Stomach (tissue), 9 donors: Measurements from ENCODE around the gene EML3. TPM values are rescaled to one million over a fixed set of nuclear protein-coding genes. Genes with fewer than 3 reads are reported as not detected.

ENCODE experiments used
- DNase-seq, 2 donors: peaks; one replicate each; pipeline versions ENCODE4 v3.0.0 to v3.0.0-alpha.2; 2013 to 2019
- H3K27ac ChIP-seq, 5 donors: fragments of 200-600 bp in 4 of 5; sonication (generic) in 4 of 5; one replicate each; pipeline ENCODE4 v1.5.1; 2013 to 2019; ENCODE audit warnings: mild to moderate bottlenecking in 1 of 5, moderate library complexity in 1 of 5
- H3K27me3 ChIP-seq, 3 donors: fragments of 200-600 bp; sonication (generic); one replicate each; pipeline ENCODE4 v1.5.1; 2017 to 2019; ENCODE audit warnings: mixed run types in 1 of 3
- H3K36me3 ChIP-seq, 4 donors: fragments of 200-600 bp; sonication (generic); 1 replicate in 3 of 4; 2 replicates in 1 of 4; pipeline ENCODE4 v1.5.1; 2016 to 2019
- H3K4me1 ChIP-seq, 4 donors: fragments of 200-600 bp; sonication (generic); one replicate each; pipeline ENCODE4 v1.5.1; 2016 to 2019
- H3K4me3 ChIP-seq, 4 donors: fragments of 200-600 bp; sonication (generic) in 3 of 4; one replicate each; pipeline ENCODE4 v1.5.1; 2016 to 2019; ENCODE audit warnings: mild to moderate bottlenecking in 1 of 4
- H3K9me3 ChIP-seq, 4 donors: fragments of 200-600 bp; sonication (generic); one replicate each; pipeline ENCODE4 v1.5.1; 2016 to 2019
- CTCF ChIP-seq, 7 experiments: fragments of 450-650 bp in 4 of 7; fragments of 200-600 bp in 3 of 7; sonication (generic) in 3 of 7; IDR thresholded peaks; one replicate each; pipeline ENCODE4 v1.5.1; 2016 to 2019; ENCODE audit warnings: antibody characterized with exemption in 7 of 7, control low read depth in 2 of 7, mild to moderate bottlenecking in 1 of 7
- EP300 ChIP-seq: sonication (generic); formaldehyde crosslinking; IDR thresholded peaks from one replicate; pipeline ENCODE4 v1.6.1; 2017; ENCODE audit warnings: antibody characterized with exemption
- POLR2A ChIP-seq, 4 donors: fragments of 450-650 bp; IDR thresholded peaks; one replicate each; pipeline ENCODE4 v1.6.1; 2016; ENCODE audit warnings: antibody characterized with exemption in 4 of 4, control low read depth in 2 of 4, mild to moderate bottlenecking in 1 of 4, moderate library complexity in 1 of 4
- POLR2AphosphoS5 ChIP-seq, 3 donors: sonication (generic); formaldehyde crosslinking; IDR thresholded peaks; one replicate each; pipeline ENCODE4 v1.6.1; 2016; ENCODE audit warnings: antibody characterized with exemption in 3 of 3
- WGBS, 5 donors: extraction: QIAGEN DNeasy Blood & Tissue Kit in 3 of 5; methylation state at CpG; one replicate each; pipeline versions ENCODE4 v1.1.5 to v1.1.7; 2013 to 2018; 5-methylcytosine and 5-hydroxymethylcytosine counted together
- intact Hi-C: fragments of 100-400 bp; cut with DNase I; formaldehyde crosslinking; loops from one replicate; pipeline ENCODE4 v1.15.1; 2023; ENCODE audit warnings: low total_unique reads
- polyA plus RNA-seq, 3 donors: library from polyadenylated mRNA; stranded (reverse); fragments of 200-250 nt; gene quantifications; one replicate each; pipeline ENCODE4 v1.2.3, GENCODE V29; 2013
- total RNA-seq, 5 donors: library from RNA; depleted of rRNA; stranded (reverse); fragments of >200 nt; gene quantifications; one replicate each; pipeline versions ENCODE4 v1.1.0 to v1.2.3, GENCODE V29; 2014 to 2016
- donor health status: healthy with polysubstance abuse.
- donor health status: Bipolar disorder and iron deficiency.
- donor health status: healthy.

The EML3 gene
- total and polyA plus RNA-seq, 8 donors, result 24.4 to 112 (median 68.6) TPM

- peaks cover 29 to 68% (median 42%) of the 10 kb centered on the region in 4 donors for H3K4me1 ChIP-seq
- peak in 1 of 2 donors; percentile 28 for DNase-seq
- H3K27me3 ChIP-seq, result no peaks in the 10 kb centered on the region
- WGBS, 5 donors, result 1 to 2% (median 1%) methylated on average over 17 to 26 of the region's 26 CpGs
- peak overlapping the region; percentile 96 to 98 (median 96) for H3K27ac ChIP-seq
- H3K9me3 ChIP-seq, result no peaks in the 10 kb centered on the region
- intact Hi-C loops, result no loop called here
- TF ChIP-seq EP300, result no peak
- peak overlapping the region; percentile 69 to 100 (median 86) for H3K4me3 ChIP-seq
- peaks cover 33 to 58% (median 50%) of the 10 kb centered on the region in 4 donors for H3K36me3 ChIP-seq
Observed at GRCh38 chr11:62600367-62601121, 12.0 kb downstream of the EML3 start.

DNA sequence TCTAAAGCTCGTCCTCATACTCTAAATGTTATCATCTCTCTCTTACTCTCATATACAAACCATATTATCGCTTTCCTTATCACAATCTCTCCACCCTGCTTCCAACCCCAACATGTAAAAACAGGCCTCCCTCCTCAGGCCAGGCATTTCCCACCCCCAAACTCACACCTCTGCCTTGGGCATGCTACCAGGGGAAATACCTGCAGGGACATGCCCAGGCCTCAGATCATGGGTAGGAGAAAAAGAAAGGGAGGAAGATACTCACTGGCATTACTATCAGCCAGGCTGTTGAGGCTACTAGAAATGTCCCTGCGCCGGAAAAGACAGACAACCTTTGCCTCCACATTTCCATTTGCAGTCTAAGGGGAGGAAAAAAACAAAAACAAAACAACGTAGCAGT, 12.7 kb downstream of the EML3 start:
- Histone ChIP-seq H3K9me3 (no peaks in the 10 kb centered on the region), H3K36me3 (peaks cover 34 to 58% (median 50%) of the 10 kb centered on the region in 4 donors), H3K27me3 (no peaks in the 10 kb centered on the region), H3K4me3 (peak overlapping the region; percentile 69 to 100 (median 86)), H3K4me1 (peaks cover 29 to 66% (median 42%) of the 10 kb centered on the region in 4 donors), H3K27ac (peak overlapping the region; percentile 6 to 98 (median 96))
- intact Hi-C loops, result no loop called here
- WGBS, 5 donors, result 28 to 36% (median 29%) methylated on average over 5 of the region's 5 CpGs
- no peak for DNase-seq
- TF ChIP-seq POLR2A (IDR thresholded peaks at IDR 0.05) (no peak), POLR2AphosphoS5 (IDR thresholded peaks at IDR 0.05) (no peak), EP300 (no peak), CTCF (IDR thresholded peaks at IDR 0.05) (no peak)

GRCh38 chr11:62599069-62599696, 13.4 kb downstream of the EML3 start:
- Histone ChIP-seq H3K27ac (peak overlapping the region in 4 of 5 donors; percentile 96 to 98 (median 97)), H3K9me3 (no peaks in the 10 kb centered on the region), H3K4me3 (peak overlapping the region; percentile 7 to 95 (median 74)), H3K4me1 (peaks cover 29 to 62% (median 42%) of the 10 kb centered on the region in 4 donors), H3K36me3 (peaks cover 41 to 58% (median 50%) of the 10 kb centered on the region in 4 donors), H3K27me3 (no peaks in the 10 kb centered on the region)
- TF ChIP-seq CTCF (IDR thresholded peaks at IDR 0.05) (no peak), POLR2AphosphoS5 (IDR thresholded peaks at IDR 0.05) (peak; percentile 56 to 90 (median 57))
- DNase-seq, result peak; percentile 89 to 98
- 32 to 40% (median 34%) methylated on average over 7 of the region's 7 CpGs for WGBS, 5 donors
- intact Hi-C loops, result no loop called here

DNA sequence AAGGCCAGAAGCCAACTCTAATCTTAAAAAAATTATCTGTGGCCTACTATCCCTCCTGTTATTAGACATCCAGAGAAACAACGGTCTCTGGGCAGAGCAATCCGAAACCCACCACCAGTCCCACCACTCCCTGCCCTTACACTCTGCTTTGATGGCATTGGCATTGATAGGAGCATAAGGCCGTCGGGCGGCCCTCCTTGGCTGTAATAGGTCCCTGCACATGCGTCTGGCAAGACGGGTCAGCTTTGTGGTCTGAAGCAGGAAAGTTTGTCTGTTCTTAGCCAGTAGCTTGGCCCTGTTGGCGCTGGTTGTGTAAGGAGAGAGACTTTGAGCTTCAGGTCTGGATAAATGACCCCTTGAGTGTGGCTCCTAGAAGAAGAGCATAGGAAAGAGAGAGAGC, 17.5 kb downstream of the EML3 start:
- peaks cover 32 to 66% (median 51%) of the 10 kb centered on the region in 4 donors for H3K4me1 ChIP-seq
- no peak overlapping the region for H3K27ac ChIP-seq
- peaks cover 45 to 59% (median 55%) of the 10 kb centered on the region in 4 donors for H3K36me3 ChIP-seq
- intact Hi-C loops, result no loop called here
- TF ChIP-seq EP300 (no peak), CTCF (IDR thresholded peaks at IDR 0.05) (no peak), POLR2AphosphoS5 (IDR thresholded peaks at IDR 0.05) (no peak), POLR2A (IDR thresholded peaks at IDR 0.05) (no peak)
- no peak overlapping the region for H3K4me3 ChIP-seq
- H3K27me3 ChIP-seq, result no peaks in the 10 kb centered on the region
- 82 to 90% (median 87%) methylated on average over 8 of the region's 8 CpGs for WGBS, 5 donors
- no peak for DNase-seq
- H3K9me3 ChIP-seq, result no peaks in the 10 kb centered on the region
